Thoracic aorta (tissue), 2 donors: ENCODE measurements around the gene SCAF1. TPM values are rescaled to one million over a fixed set of nuclear protein-coding genes. Genes with fewer than 3 reads are reported as not detected.

ENCODE experiments used
- ATAC-seq: fragments of 150-250 bp; one replicate; pipeline ENCODE4 v1.8.0; 2017; ENCODE audit warnings: low read depth; ENCODE audit not compliant: insufficient number of reproducible peaks, low FRiP score
- DNase-seq: peaks from one replicate; pipeline ENCODE4 v3.0.0-alpha.2; 2020; ENCODE audit warnings: low spot score
- H3K27ac ChIP-seq, 2 donors: fragments of 200-600 bp; sonication (generic); 1 replicate in 1 of 2; 2 replicates in 1 of 2; pipeline ENCODE4 v1.5.1; 2016; ENCODE audit warnings: mild to moderate bottlenecking in 2 of 2, moderate library complexity in 2 of 2
- H3K27me3 ChIP-seq: fragments of 200-600 bp; sonication (generic); replicated peaks from 2 replicates; pipeline ENCODE4 v1.6.0; 2016; ENCODE audit warnings: mild to moderate bottlenecking; ENCODE audit not compliant: insufficient read depth
- H3K36me3 ChIP-seq: fragments of 200-600 bp; sonication (generic); one replicate; pipeline ENCODE4 v1.5.1; 2016
- H3K4me1 ChIP-seq, 2 donors: fragments of 200-600 bp; sonication (generic); 1 replicate in 1 of 2; 2 replicates in 1 of 2; pipeline versions ENCODE4 v1.5.1 to v1.6.0; 2016; ENCODE audit warnings: low read depth in 2 of 2, mild to moderate bottlenecking in 1 of 2; ENCODE audit not compliant: control insufficient read depth in 1 of 2
- H3K4me3 ChIP-seq: fragments of 200-600 bp; sonication (generic); 2 replicates; pipeline ENCODE4 v1.5.1; 2016; ENCODE audit warnings: mild to moderate bottlenecking
- H3K9me3 ChIP-seq: fragments of 200-600 bp; sonication (generic); 2 replicates; pipeline ENCODE4 v1.5.1; 2016
- CTCF ChIP-seq: fragments of 200-600 bp; sonication (generic); IDR thresholded peaks from one replicate; pipeline ENCODE4 v1.5.1; 2019; ENCODE audit warnings: antibody characterized with exemption
- total RNA-seq, 2 donors: library from RNA; depleted of rRNA; stranded (reverse); fragments of >200 nt; gene quantifications; one replicate each; pipeline versions ENCODE4 v1.1.0 to v1.2.3, GENCODE V29; 2016

Gene SCAF1
- total RNA-seq, 2 donors from 2014 or later = 27.3 to 30.6 TPM

GRCh38 chr19:49677901-49678674 lies 36.1 kb downstream of the SCAF1 start:
- no peaks in the 10 kb centered on the region for H3K27me3 ChIP-seq
- H3K4me3 ChIP-seq = peak overlapping the region; percentile 87
- ATAC-seq = no peak
- no peak for DNase-seq
- H3K4me1 ChIP-seq = peaks cover 24 to 41% of the 10 kb centered on the region in 2 donors
- peak overlapping the region; percentile 80 to 83 for H3K27ac ChIP-seq
- H3K36me3 ChIP-seq = peaks cover 18% of the 10 kb centered on the region
- no peaks in the 10 kb centered on the region for H3K9me3 ChIP-seq
- TF ChIP-seq CTCF = peak; percentile 54

GRCh38 chr19:49678985-49679770 lies 37.2 kb downstream of the SCAF1 start:
- no peak for ATAC-seq
- H3K4me3 ChIP-seq = no peak overlapping the region
- H3K4me1 ChIP-seq = peaks cover 24 to 41% of the 10 kb centered on the region in 2 donors
- H3K27ac ChIP-seq = no peak overlapping the region
- H3K9me3 ChIP-seq = no peaks in the 10 kb centered on the region
- no peak for TF ChIP-seq CTCF
- DNase-seq = no peak
- no peaks in the 10 kb centered on the region for H3K27me3 ChIP-seq
- peaks cover 27% of the 10 kb centered on the region for H3K36me3 ChIP-seq

GRCh38 chr19:49679771-49680413 lies 37.9 kb downstream of the SCAF1 start:
- TF ChIP-seq CTCF = no peak
- Histone ChIP-seq H3K27me3 (no peaks in the 10 kb centered on the region), H3K9me3 (no peaks in the 10 kb centered on the region), H3K4me3 (no peak overlapping the region), H3K36me3 (peaks cover 32% of the 10 kb centered on the region), H3K4me1 (peaks cover 24 to 41% of the 10 kb centered on the region in 2 donors), H3K27ac (peak overlapping the region in 1 of 2 donors; percentile 22)
- DNase-seq (no peak), ATAC-seq (no peak)

- peak; percentile 100 for TF ChIP-seq CTCF
- Histone ChIP-seq H3K27ac (peak overlapping the region in 1 of 2 donors; percentile 22), H3K4me3 (peak overlapping the region; percentile 59), H3K4me1 (peaks cover 24 to 41% of the 10 kb centered on the region in 2 donors), H3K36me3 (peaks cover 40% of the 10 kb centered on the region), H3K9me3 (no peaks in the 10 kb centered on the region), H3K27me3 (no peaks in the 10 kb centered on the region)
- ATAC-seq (no peak), DNase-seq (no peak)
Observed at GRCh38 chr19:49680421-49681351, 38.7 kb downstream of the SCAF1 start.
